ENCODE results near the gene SGTA. TPM values are rescaled to one million over a fixed set of nuclear protein-coding genes. Genes with fewer than 3 reads are reported as not detected.

SGTA gene
- total RNA-seq, 1 experiment from 2014 or later = 31.2 TPM

DNA sequence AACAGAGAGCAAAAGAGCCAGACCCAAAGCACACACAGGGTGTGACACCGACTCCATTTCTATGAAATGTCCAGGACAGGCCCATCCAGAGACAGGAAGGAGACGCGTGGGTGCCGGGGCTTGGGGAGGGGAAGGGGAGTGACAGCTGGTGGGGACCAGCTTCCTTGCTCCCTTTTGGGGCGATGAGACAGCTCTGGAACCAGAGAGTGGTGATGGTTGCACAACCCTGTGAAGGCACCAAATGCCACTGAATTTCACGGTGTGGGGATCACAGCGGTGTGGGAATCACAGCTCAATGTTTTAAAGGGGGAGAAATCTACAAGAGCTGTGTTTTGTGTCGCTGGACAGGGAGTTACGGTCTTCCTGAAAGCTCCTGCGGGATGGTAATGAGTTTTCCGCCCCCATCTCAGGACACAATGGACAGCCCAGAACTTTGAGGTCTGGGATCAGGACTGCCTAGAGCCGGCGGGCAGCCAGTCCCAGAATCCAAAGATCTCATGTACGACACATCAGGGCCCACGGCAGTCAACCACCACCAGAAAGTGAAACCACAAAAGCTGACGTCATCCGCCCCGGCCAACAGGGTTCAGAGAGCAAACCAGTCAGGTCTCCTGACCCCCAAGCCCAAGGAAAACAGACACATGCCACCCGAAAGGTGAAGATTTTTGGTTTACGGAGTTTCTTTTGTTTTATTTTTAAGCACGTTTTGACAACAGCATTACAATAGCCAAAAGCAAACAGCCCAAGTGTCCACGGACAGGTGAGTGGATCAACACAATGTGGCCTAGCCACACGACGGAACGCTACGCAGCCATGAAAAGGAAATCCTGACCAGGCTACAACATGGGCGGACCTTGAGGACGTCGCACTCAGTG lies 7.3 kb downstream of the SGTA start:
- H3K4me2 ChIP-seq (ENCODE audit: low read depth, low read length, poor library complexity, severe bottlenecking) = no peak overlapping the region

DNA sequence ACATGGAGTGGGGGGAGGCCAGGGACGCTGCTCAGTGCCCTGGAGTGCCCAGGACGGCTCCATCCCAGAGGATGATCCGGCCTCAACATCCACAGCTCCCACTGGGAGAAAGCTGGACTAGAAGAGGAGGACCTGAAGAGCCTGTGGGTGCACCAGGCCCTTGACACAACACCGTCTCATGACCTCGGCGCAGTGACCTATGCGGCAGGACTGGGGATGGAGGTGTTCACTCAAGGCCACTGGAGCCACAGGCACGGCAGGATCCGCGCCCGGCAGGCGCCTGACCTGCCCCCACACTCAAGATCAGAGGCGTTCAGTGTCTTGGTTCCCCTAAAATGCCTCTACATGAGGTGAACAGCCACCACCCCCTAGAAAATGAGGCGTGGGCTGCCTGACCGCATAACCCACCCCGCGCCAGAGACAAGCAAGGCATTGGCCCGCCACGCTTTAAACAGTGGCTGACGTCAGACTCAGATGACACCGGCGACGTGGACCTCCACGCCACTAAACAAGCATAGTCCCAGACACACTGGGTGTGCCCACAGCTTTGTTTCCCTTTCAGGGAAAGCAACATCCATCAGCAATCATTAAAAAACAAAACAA lies 8.0 kb downstream of the SGTA start:
- 0 out of 2 replicates have a peak overlapping the region, but pooled peaks have one; percentile 11 for H3K9ac ChIP-seq (ENCODE audit: low read length)

More for the DNA sequence above, 7.3 kb downstream of the SGTA start:
- Histone ChIP-seq H3K36me3 (ENCODE audit: insufficient read depth, low read length) (0 out of 2 replicates have a peak, but pooled peaks cover 7% of the 10 kb centered on the region), H3K4me3 (ENCODE audit: low read length) (no peak overlapping the region), H3K9me2 (replicated peaks; ENCODE audit: insufficient read depth, low read length) (no peaks in the 10 kb centered on the region), H3K9me3 (ENCODE audit: low read length) (no peaks in the 10 kb centered on the region), H3K9ac (ENCODE audit: low read length) (no peak overlapping the region), H3K79me2 (ENCODE audit: low read length) (peaks cover 91% of the 10 kb centered on the region), H2AFZ (ENCODE audit: low read length) (no peak overlapping the region), H3K27ac (ENCODE audit: low read length) (no peak overlapping the region), H3K4me1 (ENCODE audit: low read length) (peaks cover 38% of the 10 kb centered on the region), H4K20me1 (ENCODE audit: insufficient read depth, low read depth, low read length) (peaks cover 58% of the 10 kb centered on the region), H3K27me3 (ENCODE audit: low read length) (no peaks in the 10 kb centered on the region)
- DNase-seq = no peak

DNA sequence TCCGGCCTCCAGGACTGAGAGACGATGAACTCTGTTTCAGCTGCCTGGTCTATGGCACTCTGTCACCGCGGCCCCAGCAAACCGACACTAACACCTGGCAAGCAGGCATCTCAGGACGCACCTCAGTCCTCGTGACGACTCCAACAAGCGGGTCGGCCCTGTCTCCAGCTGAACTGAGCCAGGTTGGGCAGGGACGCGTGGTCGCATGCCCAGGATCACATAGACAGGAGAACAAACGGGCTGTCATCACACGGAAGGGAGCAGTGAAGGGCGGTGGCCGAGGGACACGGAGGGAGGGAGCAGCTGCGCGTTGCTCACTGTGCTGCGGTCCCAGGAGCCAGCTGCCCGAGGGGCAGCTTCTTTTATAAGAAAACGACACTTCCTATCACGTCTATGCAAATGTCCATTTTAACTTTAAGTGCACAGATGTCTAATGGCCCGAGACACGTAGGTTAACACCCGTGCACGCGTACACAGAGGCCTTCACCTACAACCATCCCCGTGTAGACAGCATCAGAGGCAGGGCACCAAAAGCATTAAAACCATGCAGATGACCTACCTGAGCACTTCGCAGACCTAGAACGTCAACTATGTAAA lies 8.9 kb downstream of the SGTA start:
- Histone ChIP-seq H3K4me3 (ENCODE audit: low read length) (no peak overlapping the region), H3K36me3 (ENCODE audit: insufficient read depth, low read length) (no peaks in the 10 kb centered on the region), H3K27me3 (ENCODE audit: low read length) (no peaks in the 10 kb centered on the region), H3K9me2 (replicated peaks; ENCODE audit: insufficient read depth, low read length) (no peaks in the 10 kb centered on the region), H2AFZ (ENCODE audit: low read length) (no peak overlapping the region), H3K9ac (ENCODE audit: low read length) (peak overlapping the region; percentile 35; the same call in 1 of the 2 replicates), H3K4me2 (ENCODE audit: low read depth, low read length, poor library complexity, severe bottlenecking) (peak overlapping the region; percentile 63), H4K20me1 (ENCODE audit: insufficient read depth, low read depth, low read length) (peaks cover 65% of the 10 kb centered on the region), H3K79me2 (ENCODE audit: low read length) (peaks cover 87% of the 10 kb centered on the region), H3K9me3 (ENCODE audit: low read length) (no peaks in the 10 kb centered on the region), H3K4me1 (ENCODE audit: low read length) (peaks cover 31% of the 10 kb centered on the region), H3K27ac (ENCODE audit: low read length) (peak overlapping the region; percentile 81)
- DNase-seq = peak; percentile 83

More for the DNA sequence above, 8.0 kb downstream of the SGTA start:
- no peaks in the 10 kb centered on the region for H3K9me2 ChIP-seq (replicated peaks; ENCODE audit: insufficient read depth, low read length)
- H3K27ac ChIP-seq (ENCODE audit: low read length) = peak overlapping the region; percentile 81
- peaks cover 33% of the 10 kb centered on the region for H3K4me1 ChIP-seq (ENCODE audit: low read length)
- H4K20me1 ChIP-seq (ENCODE audit: insufficient read depth, low read depth, low read length) = peaks cover 58% of the 10 kb centered on the region
- no peak overlapping the region for H2AFZ ChIP-seq (ENCODE audit: low read length)
- H3K36me3 ChIP-seq (ENCODE audit: insufficient read depth, low read length) = 0 out of 2 replicates have a peak, but pooled peaks cover 1% of the 10 kb centered on the region
- no peaks in the 10 kb centered on the region for H3K27me3 ChIP-seq (ENCODE audit: low read length)
- H3K79me2 ChIP-seq (ENCODE audit: low read length) = peaks cover 91% of the 10 kb centered on the region
- peak overlapping the region; percentile 63 for H3K4me2 ChIP-seq (ENCODE audit: low read depth, low read length, poor library complexity, severe bottlenecking)
- no peak for DNase-seq
- H3K9me3 ChIP-seq (ENCODE audit: low read length) = no peaks in the 10 kb centered on the region
- no peak overlapping the region for H3K4me3 ChIP-seq (ENCODE audit: low read length)

DNA sequence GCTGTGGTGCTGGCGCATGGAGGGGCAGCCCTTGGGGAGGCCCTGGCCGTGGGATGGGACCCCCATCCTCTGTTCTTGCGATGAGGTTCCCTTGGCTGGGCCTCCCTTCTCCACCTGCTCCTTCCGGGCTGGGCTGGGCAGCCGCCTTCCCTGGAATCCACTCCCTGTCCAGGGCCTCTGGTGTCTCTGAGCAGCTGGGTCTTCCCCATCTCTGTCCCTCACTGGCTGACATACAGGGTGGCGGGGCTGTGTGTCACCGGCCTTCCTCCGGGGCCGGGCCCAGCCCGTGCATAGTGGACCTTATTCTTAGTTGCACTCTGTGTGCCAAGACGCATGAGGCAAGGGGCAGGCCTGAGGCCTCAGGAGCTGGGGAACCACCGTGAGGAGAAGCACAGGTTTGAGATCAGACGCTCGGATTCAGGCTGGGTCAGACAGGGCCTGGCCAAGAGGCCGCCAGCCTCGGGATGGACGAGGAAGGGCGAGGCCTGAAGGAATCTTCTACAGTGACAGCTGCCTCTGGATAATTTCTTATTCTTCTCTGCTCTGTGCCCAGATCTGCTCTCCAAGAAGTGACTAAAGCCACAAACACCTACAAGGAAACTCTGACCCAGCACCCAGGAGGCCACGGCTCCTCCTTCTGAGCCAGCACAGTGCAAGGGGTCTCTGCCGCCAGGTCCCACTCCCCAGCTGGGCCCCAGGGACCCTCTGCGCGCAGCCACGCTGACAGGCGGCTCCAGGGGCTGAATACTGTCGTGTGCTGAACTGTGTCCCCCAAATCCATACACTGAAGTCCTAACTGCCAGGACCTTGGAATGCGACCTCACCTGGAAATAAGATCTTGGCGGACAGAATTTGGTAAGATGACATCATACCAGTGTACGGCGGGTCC lies 11.0 kb downstream of the SGTA start:
- H3K79me2 ChIP-seq (ENCODE audit: low read length) = peaks cover 75% of the 10 kb centered on the region
- peaks cover 65% of the 10 kb centered on the region for H4K20me1 ChIP-seq (ENCODE audit: insufficient read depth, low read depth, low read length)
- no peak for DNase-seq
- H3K36me3 ChIP-seq (ENCODE audit: insufficient read depth, low read length) = no peaks in the 10 kb centered on the region
- H3K9ac ChIP-seq (ENCODE audit: low read length) = no peak overlapping the region
- H3K9me2 ChIP-seq (replicated peaks; ENCODE audit: insufficient read depth, low read length) = no peaks in the 10 kb centered on the region
- no peaks in the 10 kb centered on the region for H3K27me3 ChIP-seq (ENCODE audit: low read length)
- H3K4me1 ChIP-seq (ENCODE audit: low read length) = peaks cover 23% of the 10 kb centered on the region
- no peak overlapping the region for H2AFZ ChIP-seq (ENCODE audit: low read length)
- H3K4me2 ChIP-seq (ENCODE audit: low read depth, low read length, poor library complexity, severe bottlenecking) = no peak overlapping the region
- no peak overlapping the region for H3K27ac ChIP-seq (ENCODE audit: low read length)
- H3K9me3 ChIP-seq (ENCODE audit: low read length) = no peaks in the 10 kb centered on the region
- H3K4me3 ChIP-seq (ENCODE audit: low read length) = no peak overlapping the region

DNA sequence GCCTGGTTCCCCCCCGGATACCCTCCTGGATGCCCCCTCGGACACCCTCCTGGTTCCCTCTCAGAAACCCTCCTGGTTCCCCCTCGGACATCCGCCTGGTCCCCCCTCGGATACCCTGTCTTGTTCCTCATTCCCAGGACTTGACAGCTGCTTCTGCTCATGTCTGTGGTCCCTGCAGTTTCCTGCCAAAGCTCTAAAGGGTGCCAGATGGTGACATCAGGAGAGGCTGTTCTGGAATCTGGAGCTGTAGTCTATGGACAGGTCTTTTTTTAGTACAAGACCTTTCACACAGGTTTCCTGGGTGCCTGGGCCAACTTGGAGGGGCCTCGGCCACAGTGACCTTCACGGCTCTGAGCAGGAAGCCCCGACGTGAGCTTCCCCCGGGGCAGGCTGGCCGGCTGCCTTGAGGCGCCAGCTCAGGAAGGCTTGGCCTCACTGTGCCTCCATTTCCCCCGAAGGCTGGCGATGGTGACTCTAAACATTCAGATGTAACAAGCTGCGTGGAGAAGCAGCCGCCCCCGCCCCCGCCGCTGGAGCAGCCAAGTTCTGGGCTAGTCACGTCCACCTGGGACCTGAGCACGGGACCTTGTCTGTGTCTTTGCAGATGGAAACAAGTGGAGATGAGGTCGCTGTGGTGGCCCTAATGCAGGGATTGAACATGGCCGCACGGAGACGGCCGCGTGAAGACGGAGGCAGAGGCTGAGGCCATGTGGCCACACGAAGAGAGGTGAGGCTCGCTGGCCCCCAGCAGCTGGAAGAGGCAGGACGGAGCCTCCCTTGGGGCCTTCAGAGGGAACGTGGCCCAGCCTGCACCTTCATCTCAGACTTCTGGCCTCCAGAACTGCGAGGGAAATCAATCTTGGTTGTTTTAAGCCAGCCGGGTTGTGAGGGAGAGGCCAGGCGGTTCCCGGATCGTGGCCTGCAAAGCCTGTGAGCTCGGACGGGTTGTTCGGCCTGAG lies 12.7 kb downstream of the SGTA start:
- Histone ChIP-seq H2AFZ (ENCODE audit: low read length) (no peak overlapping the region), H3K4me2 (ENCODE audit: low read depth, low read length, poor library complexity, severe bottlenecking) (no peak overlapping the region), H3K79me2 (ENCODE audit: low read length) (peaks cover 58% of the 10 kb centered on the region), H4K20me1 (ENCODE audit: insufficient read depth, low read depth, low read length) (peaks cover 53% of the 10 kb centered on the region), H3K4me1 (ENCODE audit: low read length) (peaks cover 16% of the 10 kb centered on the region), H3K9ac (ENCODE audit: low read length) (no peak overlapping the region), H3K9me2 (replicated peaks; ENCODE audit: insufficient read depth, low read length) (no peaks in the 10 kb centered on the region), H3K4me3 (ENCODE audit: low read length) (no peak overlapping the region), H3K27ac (ENCODE audit: low read length) (no peak overlapping the region), H3K27me3 (ENCODE audit: low read length) (no peaks in the 10 kb centered on the region), H3K9me3 (ENCODE audit: low read length) (no peaks in the 10 kb centered on the region), H3K36me3 (ENCODE audit: insufficient read depth, low read length) (no peaks in the 10 kb centered on the region)
- no peak for DNase-seq

DNA sequence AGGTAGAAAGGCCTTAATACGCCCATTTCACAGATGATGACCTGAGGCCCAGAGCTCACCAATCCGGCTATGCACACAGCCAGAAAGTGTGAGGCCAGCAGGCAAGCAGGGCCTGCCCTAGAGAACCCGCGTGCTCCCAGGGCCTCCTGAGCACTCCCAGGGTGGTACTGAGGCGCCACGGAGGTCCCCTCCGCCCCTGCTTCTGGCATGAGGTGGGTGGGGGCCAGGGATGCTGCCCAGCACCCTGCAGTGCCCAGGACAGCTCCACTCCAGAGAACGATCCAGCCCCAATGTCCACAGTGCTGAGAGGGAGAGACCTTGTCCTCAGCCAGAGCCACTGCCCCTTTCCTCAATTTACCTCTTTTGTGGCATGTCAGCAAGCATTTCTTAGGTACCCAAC lies 13.9 kb downstream of the SGTA start:
- H4K20me1 ChIP-seq (ENCODE audit: insufficient read depth, low read depth, low read length) = peaks cover 42% of the 10 kb centered on the region
- no peak for DNase-seq
- no peak overlapping the region for H3K9ac ChIP-seq (ENCODE audit: low read length)
- H3K4me2 ChIP-seq (ENCODE audit: low read depth, low read length, poor library complexity, severe bottlenecking) = no peak overlapping the region
- no peaks in the 10 kb centered on the region for H3K9me3 ChIP-seq (ENCODE audit: low read length)
- H2AFZ ChIP-seq (ENCODE audit: low read length) = no peak overlapping the region
- no peaks in the 10 kb centered on the region for H3K36me3 ChIP-seq (ENCODE audit: insufficient read depth, low read length)
- no peaks in the 10 kb centered on the region for H3K9me2 ChIP-seq (replicated peaks; ENCODE audit: insufficient read depth, low read length)
- H3K27ac ChIP-seq (ENCODE audit: low read length) = no peak overlapping the region
- peaks cover 46% of the 10 kb centered on the region for H3K79me2 ChIP-seq (ENCODE audit: low read length)
- no peaks in the 10 kb centered on the region for H3K27me3 ChIP-seq (ENCODE audit: low read length)
- H3K4me3 ChIP-seq (ENCODE audit: low read length) = no peak overlapping the region
- H3K4me1 ChIP-seq (ENCODE audit: low read length) = peaks cover 5% of the 10 kb centered on the region
